Stimulated activated naive CD8-positive, alpha-beta T cell treated with anti-CD3 and anti-CD28 coated beads, Interleukin-15, Interleukin-2, amounts not matched to agents 100 ng/mL and 50 ng/mL, for 24 hours (primary cell): ENCODE measurements around the gene CRAT.

ENCODE experiments used
- H3K27ac Mint-ChIP-seq: one replicate; pipeline ENCODE4 v1.8.0; 2021; ENCODE audit warnings: mild to moderate bottlenecking, mixed read lengths
- H3K27me3 Mint-ChIP-seq: one replicate; pipeline ENCODE4 v1.8.0; 2021; ENCODE audit warnings: mixed read lengths
- H3K36me3 Mint-ChIP-seq: one replicate; pipeline ENCODE4 v1.8.0; 2021; ENCODE audit warnings: low read depth, mixed read lengths
- H3K4me1 Mint-ChIP-seq: one replicate; pipeline ENCODE4 v1.8.0; 2021; ENCODE audit warnings: low read depth, mixed read lengths
- H3K4me3 Mint-ChIP-seq: one replicate; pipeline ENCODE4 v1.8.0; 2021; ENCODE audit warnings: mild to moderate bottlenecking, mixed read lengths
- H3K9me3 Mint-ChIP-seq: one replicate; pipeline ENCODE4 v1.8.0; 2021; ENCODE audit warnings: mixed read lengths

The CRAT gene

GRCh38 chr9:129072171-129072570 is 38.4 kb downstream of the CRAT start:
- H3K4me1 Mint-ChIP-seq, result peaks cover 37% of the 10 kb centered on the region
- H3K27ac Mint-ChIP-seq, result no peak overlapping the region
- no peaks in the 10 kb centered on the region for H3K27me3 Mint-ChIP-seq
- H3K36me3 Mint-ChIP-seq, result peaks cover 8% of the 10 kb centered on the region
- no peak overlapping the region for H3K4me3 Mint-ChIP-seq
- H3K9me3 Mint-ChIP-seq, result no peaks in the 10 kb centered on the region

GRCh38 chr9:129071526-129072126 is 39.0 kb downstream of the CRAT start:
- H3K4me3 Mint-ChIP-seq, result no peak overlapping the region
- no peaks in the 10 kb centered on the region for H3K9me3 Mint-ChIP-seq
- peaks cover 8% of the 10 kb centered on the region for H3K36me3 Mint-ChIP-seq
- H3K27me3 Mint-ChIP-seq, result no peaks in the 10 kb centered on the region
- no peak overlapping the region for H3K27ac Mint-ChIP-seq
- H3K4me1 Mint-ChIP-seq, result peaks cover 37% of the 10 kb centered on the region

DNA sequence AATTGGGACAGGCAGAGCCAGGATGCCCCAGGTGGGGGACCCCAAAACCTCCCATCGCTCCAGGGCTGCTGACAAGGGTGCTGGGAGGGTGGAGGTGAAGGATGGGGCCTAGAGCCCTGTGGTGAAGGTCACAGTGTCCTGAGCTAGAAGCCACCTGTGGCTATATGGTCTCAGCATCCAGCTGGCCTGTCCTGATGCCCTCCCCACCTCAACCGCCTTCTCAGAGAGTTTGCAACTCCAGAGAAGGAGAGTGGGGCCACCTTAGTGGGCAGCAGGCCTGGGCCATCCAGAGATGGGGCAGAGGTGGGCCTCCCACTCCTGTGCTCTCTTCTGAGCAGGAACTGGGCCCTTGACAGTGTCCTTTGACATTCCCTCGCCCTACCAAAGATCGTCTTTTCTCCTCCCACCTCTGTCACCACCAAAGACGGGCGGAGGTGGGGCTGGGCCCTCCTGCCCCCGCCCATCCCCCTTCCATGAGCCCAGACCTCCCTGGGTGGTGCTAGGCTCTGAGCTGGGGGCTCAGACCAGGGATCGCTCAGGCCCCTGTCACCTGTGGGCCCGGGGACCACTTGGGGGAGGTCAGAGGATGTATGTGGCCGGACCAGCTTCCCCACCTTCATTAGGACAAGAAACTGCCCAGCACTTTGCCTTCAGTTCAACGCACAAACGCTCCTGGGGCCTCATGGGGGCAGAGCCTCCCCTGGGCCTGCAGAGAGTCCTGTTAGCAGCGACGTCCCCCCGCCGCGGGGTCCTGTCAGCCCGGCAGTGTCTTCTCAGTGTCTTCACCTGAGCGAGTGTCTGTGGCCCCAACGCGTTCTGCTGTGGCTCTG is 39.7 kb downstream of the CRAT start:
- H3K27ac Mint-ChIP-seq, result no peak overlapping the region
- peaks cover 37% of the 10 kb centered on the region for H3K4me1 Mint-ChIP-seq
- H3K9me3 Mint-ChIP-seq, result no peaks in the 10 kb centered on the region
- H3K27me3 Mint-ChIP-seq, result no peaks in the 10 kb centered on the region
- H3K4me3 Mint-ChIP-seq, result no peak overlapping the region
- H3K36me3 Mint-ChIP-seq, result peaks cover 8% of the 10 kb centered on the region

DNA sequence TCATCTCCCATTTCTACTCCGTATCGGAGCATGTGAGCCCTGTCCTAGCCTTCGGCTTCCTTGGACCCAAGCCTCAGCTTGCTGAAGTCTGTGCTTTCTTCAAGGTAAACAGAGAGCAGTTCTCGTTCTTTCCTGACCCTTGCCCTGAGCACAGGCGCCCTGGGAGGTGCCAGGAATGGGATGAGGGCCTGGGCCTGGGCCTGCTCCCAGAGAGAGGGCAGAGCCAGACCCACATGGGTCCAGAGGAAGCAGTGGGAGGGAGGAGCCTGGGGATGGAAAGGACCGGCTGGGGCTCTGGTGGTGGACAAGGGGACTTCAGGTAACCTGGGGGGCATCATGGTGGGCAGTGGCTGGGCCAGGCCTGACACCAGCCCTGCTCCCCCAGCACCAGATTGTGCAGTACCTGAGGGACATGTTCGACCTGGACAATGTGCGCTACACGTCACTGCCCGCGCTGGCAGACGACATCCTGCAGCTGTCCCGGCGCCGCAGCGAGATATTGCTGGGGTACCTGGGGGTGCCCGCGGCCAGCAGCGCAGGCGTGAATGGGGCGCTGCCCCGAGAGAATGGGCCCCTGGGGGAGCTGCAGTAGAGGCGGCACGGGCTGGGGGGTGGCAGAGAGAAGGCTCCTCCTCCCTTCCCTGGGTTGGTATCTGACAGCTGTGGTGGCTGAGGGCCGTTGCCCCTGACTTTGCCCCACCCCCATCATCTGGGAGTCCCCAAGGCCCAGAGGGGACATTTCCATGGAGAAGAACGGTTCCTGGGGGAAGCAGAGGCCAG is 40.5 kb downstream of the CRAT start:
- no peaks in the 10 kb centered on the region for H3K27me3 Mint-ChIP-seq
- peaks cover 37% of the 10 kb centered on the region for H3K4me1 Mint-ChIP-seq
- peak overlapping the region; percentile 35 for H3K4me3 Mint-ChIP-seq
- peaks cover 12% of the 10 kb centered on the region for H3K36me3 Mint-ChIP-seq
- no peaks in the 10 kb centered on the region for H3K9me3 Mint-ChIP-seq
- peak overlapping the region; percentile 89 for H3K27ac Mint-ChIP-seq

DNA sequence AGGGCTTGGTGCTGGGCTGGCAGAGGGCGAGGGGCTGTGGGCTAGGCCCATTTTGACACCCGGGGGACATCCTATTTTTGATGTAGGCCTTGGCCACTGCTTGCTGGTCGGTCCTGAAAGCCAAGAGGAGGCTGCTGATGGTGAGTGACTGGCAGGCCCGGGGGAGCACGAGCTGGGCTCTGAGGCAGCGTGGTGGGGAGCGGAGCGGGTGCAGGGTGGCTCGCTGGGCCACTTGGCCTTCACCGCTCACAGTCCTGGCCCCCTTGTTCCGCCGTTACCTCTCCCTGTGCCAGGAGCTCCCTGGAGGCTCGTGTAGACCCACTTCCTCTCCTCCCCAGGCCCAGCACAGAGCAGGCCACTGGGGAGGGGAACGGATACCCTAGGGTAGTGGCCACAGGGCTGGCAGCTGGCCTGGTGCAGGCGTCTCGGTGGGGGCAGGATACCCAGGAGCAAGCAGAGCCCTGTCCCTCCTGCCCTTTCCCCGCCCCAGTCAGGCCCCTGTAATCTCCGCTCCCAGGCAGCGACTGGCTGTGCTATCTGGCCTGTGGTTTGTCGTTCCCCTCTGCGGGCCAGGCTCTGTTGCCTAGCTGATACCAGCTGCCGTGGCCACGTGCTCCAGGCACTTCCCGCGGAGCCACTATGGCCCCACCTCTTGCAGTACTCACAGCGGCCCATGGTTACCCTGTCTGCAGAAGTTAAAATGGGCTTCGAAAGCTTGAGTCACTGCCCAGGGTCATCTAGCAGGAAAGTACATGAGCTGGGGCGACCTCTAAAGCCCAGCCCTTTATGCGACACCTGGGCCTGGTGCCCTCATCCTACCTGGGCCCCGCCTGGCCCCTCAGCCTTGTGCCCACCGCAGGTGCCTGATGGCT is 41.4 kb downstream of the CRAT start:
- Mint-ChIP-seq H3K36me3 (peaks cover 12% of the 10 kb centered on the region), H3K4me3 (peak overlapping the region; percentile 35), H3K4me1 (peaks cover 37% of the 10 kb centered on the region), H3K9me3 (no peaks in the 10 kb centered on the region), H3K27ac (peak overlapping the region; percentile 89), H3K27me3 (no peaks in the 10 kb centered on the region)

DNA sequence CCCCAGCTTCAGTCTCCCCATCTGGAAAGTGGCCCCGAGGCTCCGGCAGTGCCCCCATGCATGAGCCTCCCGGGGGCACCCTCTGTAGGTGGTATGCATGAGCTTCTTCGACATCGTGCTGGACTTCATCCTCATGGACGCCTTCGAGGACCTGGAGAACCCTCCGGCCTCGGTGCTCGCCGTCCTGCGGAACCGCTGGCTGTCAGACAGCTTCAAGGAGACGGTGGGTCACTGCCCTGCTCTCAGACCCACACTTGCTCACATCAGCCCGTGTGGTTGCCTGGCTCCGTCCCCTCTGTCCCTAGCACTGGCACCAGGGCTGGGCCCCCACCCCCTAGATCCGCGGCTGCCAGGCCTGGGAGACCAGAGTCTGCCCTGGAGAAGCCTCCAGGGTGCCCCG is 42.5 kb downstream of the CRAT start:
- peak overlapping the region; percentile 89 for H3K27ac Mint-ChIP-seq
- H3K4me3 Mint-ChIP-seq, result no peak overlapping the region
- H3K27me3 Mint-ChIP-seq, result no peaks in the 10 kb centered on the region
- H3K4me1 Mint-ChIP-seq, result peaks cover 36% of the 10 kb centered on the region
- peaks cover 18% of the 10 kb centered on the region for H3K36me3 Mint-ChIP-seq
- H3K9me3 Mint-ChIP-seq, result no peaks in the 10 kb centered on the region

- H3K4me1 Mint-ChIP-seq, result peaks cover 16% of the 10 kb centered on the region
- no peaks in the 10 kb centered on the region for H3K9me3 Mint-ChIP-seq
- no peak overlapping the region for H3K27ac Mint-ChIP-seq
- H3K27me3 Mint-ChIP-seq, result no peaks in the 10 kb centered on the region
- H3K36me3 Mint-ChIP-seq, result peaks cover 18% of the 10 kb centered on the region
- H3K4me3 Mint-ChIP-seq, result no peak overlapping the region
These were observed 46.1 kb downstream of the CRAT start for GRCh38 chr9:129064499-129064908.

GRCh38 chr9:129063061-129063460 is 47.5 kb downstream of the CRAT start:
- H3K4me3 Mint-ChIP-seq, result no peak overlapping the region
- no peaks in the 10 kb centered on the region for H3K9me3 Mint-ChIP-seq
- no peaks in the 10 kb centered on the region for H3K27me3 Mint-ChIP-seq
- H3K36me3 Mint-ChIP-seq, result peaks cover 10% of the 10 kb centered on the region
- H3K4me1 Mint-ChIP-seq, result peaks cover 1% of the 10 kb centered on the region
- no peak overlapping the region for H3K27ac Mint-ChIP-seq

DNA sequence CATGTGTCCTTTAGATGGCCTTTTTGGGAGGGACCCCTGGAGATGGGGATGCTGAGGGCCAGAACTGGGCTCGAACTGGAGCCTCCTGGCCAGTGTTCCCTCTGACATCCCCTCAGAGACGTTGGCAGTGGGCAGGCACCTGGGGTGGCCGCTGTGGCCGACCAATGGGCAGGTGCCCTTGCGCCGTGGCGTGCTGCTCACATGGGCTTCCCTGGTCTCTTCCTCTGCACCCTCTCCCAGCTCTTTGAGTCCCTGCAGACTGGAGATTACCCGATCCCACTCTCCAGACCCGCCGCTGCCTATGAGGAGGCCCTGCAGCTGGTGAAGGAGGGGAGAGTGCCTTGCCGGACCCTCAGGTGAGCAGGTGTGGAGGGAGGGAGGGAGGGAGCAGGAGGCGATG is 49.6 kb downstream of the CRAT start:
- Mint-ChIP-seq H3K9me3 (no peaks in the 10 kb centered on the region), H3K27me3 (no peaks in the 10 kb centered on the region), H3K4me1 (no peaks in the 10 kb centered on the region), H3K27ac (no peak overlapping the region), H3K4me3 (no peak overlapping the region), H3K36me3 (peaks cover 13% of the 10 kb centered on the region)

DNA sequence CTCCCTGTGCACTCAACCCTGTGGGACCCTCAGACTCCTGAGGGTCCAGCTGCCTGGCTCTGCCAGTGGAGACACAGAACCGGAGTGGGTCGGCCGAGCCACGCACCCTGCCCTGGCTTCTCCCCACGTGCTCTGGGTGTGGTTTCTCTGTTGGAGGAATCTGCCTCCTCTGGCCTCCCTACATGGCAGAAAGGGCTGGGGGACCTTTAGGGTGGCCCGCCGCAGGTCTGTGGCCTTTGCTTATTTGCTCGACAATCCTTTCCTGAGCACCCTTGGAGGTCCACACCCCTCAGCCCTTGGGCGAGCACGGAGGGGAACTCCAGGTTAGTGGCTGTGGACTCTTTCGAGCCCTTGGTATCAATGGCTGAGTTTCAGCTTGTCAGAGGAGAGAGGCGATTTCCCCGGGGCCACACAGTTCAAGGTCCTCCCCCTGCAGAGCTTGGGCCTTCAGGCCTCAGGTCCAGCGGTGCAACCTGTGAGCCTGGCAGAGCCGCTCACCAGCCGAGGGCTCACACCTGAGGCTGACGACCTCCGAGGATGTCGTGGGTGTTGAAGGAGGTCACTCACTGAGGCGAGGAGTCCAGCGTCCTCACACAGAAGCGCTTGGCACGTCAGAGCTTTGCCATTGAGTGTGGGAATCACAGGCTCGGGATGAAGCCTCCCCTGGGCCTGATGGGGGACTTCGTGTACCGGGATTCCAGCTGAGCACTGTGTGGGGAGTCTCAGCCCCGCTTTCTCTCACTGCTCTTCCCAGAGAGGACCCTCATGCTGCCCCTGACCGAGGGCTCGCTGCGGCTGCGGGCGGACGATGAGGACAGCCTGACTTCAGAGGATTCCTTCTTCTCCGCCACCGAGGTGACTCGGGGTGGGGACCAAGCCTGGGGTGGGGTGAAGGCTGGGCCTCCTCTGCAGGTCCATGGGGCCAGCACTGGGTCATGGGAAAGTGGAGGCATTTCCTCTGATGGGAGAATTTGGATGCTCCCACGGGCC is 50.5 kb downstream of the CRAT start:
- H3K36me3 Mint-ChIP-seq, result peaks cover 9% of the 10 kb centered on the region
- H3K27me3 Mint-ChIP-seq, result no peaks in the 10 kb centered on the region
- H3K4me3 Mint-ChIP-seq, result no peak overlapping the region
- H3K27ac Mint-ChIP-seq, result no peak overlapping the region
- H3K9me3 Mint-ChIP-seq, result no peaks in the 10 kb centered on the region
- H3K4me1 Mint-ChIP-seq, result no peaks in the 10 kb centered on the region

DNA sequence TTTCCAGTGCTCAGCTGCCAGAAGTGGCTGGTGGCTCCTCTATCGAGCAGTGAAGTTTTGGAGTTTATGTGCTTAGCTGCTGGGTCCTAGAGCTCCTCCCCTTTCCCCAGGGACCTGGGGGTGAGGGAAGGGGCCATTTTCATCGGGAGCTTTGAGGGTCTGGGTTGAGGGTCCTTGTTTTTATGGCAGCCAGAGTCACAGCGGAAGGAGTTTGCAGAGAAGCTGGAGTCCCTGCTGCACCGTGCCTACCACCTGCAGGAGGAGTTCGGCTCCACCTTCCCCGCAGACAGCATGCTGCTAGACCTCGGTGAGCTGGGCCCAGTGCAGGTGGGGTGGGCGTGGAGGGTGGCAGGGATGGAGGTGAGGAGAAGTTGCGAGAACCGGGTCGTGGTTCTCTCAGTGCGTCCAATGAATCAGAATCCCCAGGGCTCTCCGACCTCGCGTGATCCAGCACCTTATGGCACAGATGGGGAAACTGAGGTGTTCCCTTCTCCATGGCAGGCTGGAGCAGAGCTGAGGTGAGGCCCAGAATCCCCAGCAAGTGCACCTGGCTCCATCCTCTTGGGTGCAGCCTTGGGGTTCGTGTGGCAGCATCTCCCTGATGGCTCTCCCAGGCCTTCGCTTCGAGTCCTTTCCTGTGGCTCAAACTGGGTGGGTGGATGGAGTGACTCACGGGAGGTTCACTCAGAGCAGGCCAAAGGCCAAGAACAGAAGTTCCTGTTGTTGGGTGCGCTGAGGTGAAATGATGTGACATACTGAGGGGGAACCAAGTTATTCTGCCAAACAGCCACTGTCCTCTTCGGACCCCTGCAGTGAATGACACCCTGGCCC is 51.4 kb downstream of the CRAT start:
- Mint-ChIP-seq H3K36me3 (peaks cover 14% of the 10 kb centered on the region), H3K4me3 (no peak overlapping the region), H3K9me3 (no peaks in the 10 kb centered on the region), H3K27ac (no peak overlapping the region), H3K27me3 (no peaks in the 10 kb centered on the region), H3K4me1 (no peaks in the 10 kb centered on the region)

DNA sequence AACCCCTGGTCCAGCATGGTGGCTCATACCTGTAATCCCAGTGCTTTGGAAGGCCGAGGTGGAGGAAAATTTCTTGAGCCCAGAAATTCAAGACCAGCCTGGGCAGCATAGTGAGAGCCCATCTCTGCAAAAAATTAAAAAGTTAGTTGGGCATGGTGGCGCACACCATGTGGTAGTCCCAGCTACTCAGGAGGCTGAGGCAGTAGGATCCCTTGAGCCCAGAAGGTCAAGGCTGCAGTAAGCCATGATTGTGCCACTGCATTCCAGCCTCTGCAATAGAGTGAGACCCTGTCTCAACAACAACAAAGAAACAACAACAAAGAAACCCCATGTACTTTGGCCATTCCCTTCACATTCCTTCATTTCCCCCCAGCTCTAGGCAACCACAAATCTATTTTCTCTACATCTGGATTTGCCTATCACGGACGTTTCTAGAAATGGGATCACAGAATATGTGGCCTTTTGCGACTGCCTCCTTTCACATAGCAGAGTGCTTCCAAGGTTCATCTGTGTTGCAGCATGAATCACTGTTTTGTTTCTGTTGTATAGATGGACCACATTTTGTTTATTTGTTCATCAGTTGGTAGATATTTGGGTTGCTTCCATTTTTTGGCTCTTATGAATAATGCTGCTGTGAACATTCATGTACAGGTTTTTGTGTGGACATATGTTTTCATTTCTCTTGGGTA is 56.3 kb downstream of the CRAT start:
- no peaks in the 10 kb centered on the region for H3K9me3 Mint-ChIP-seq
- no peak overlapping the region for H3K4me3 Mint-ChIP-seq
- no peaks in the 10 kb centered on the region for H3K4me1 Mint-ChIP-seq
- H3K27ac Mint-ChIP-seq, result no peak overlapping the region
- peaks cover 8% of the 10 kb centered on the region for H3K36me3 Mint-ChIP-seq
- H3K27me3 Mint-ChIP-seq, result no peaks in the 10 kb centered on the region
